CD14-positive monocyte (primary cell): ENCODE data around the gene DMXL1. TPM values are rescaled to one million over a fixed set of nuclear protein-coding genes. Genes with fewer than 3 reads are reported as not detected.
"Not testable (repeated sequence)": the region's sequence is repeated elsewhere in the genome, so short reads cannot be mapped to it uniquely, and the experiment has no call there.

Experiments used
- DNase-seq, 3 donors: peaks; one replicate each; pipeline ENCODE4 v3.0.0-alpha.2; 2011 to 2022
- H2AFZ ChIP-seq: 2 replicates; pipeline ENCODE4 v1.6.0; 2012; ENCODE audit warnings: mild to moderate bottlenecking, low read depth, low read length, inconsistent platforms; ENCODE audit not compliant: insufficient read depth, poor library complexity, severe bottlenecking
- H3K27ac ChIP-seq, 2 donors: 1 replicate in 1 of 2; 2 replicates in 1 of 2; pipeline ENCODE4 v1.5.1; 2012 to 2013; ENCODE audit warnings: low read length in 2 of 2, control low read depth in 1 of 2, inconsistent platforms in 1 of 2, low read depth in 1 of 2, mild to moderate bottlenecking in 1 of 2
- H3K27me3 ChIP-seq, 2 donors: one replicate each; pipeline versions ENCODE4 v1.6.0 to v1.6.1; 2011 to 2013; ENCODE audit warnings: low read length in 2 of 2; ENCODE audit not compliant: control insufficient read depth in 2 of 2, insufficient read depth in 2 of 2
- H3K36me3 ChIP-seq, 2 donors: replicated peaks in 1 of 2; 1 replicate in 1 of 2; 2 replicates in 1 of 2; pipeline versions ENCODE4 v1.5.1 to v1.6.1; 2012 to 2013; ENCODE audit warnings: low read length in 2 of 2, control low read depth in 1 of 2, inconsistent platforms in 1 of 2, mild to moderate bottlenecking in 1 of 2; ENCODE audit not compliant: insufficient read depth in 2 of 2, control insufficient read depth in 1 of 2
- H3K4me1 ChIP-seq, 2 donors: 1 replicate in 1 of 2; 2 replicates in 1 of 2; pipeline versions ENCODE4 v1.5.1 to v1.6.1; 2012 to 2013; ENCODE audit warnings: low read length in 2 of 2, control low read depth in 1 of 2, inconsistent platforms in 1 of 2, mild to moderate bottlenecking in 1 of 2, moderate library complexity in 1 of 2; ENCODE audit not compliant: insufficient read depth in 2 of 2, control insufficient read depth in 1 of 2
- H3K4me2 ChIP-seq: replicated peaks from 2 replicates; pipeline ENCODE3; 2012; ENCODE audit warnings: low read length, moderate library complexity, mild to moderate bottlenecking; ENCODE audit not compliant: poor library complexity, severe bottlenecking; ENCODE audit errors: extremely low read depth
- H3K4me3 ChIP-seq, 3 experiments: fragments of 200-600 bp in 1 of 3; sonication (generic) in 1 of 3; replicated peaks in 1 of 3; 1 replicate in 2 of 3; 2 replicates in 1 of 3; pipeline ENCODE4 v1.5.1; 2011 to 2013; ENCODE audit warnings: low read length in 3 of 3, mild to moderate bottlenecking in 3 of 3, control low read depth in 2 of 3, low read depth in 2 of 3, inconsistent platforms in 1 of 3, moderate library complexity in 1 of 3
- H3K79me2 ChIP-seq: 2 replicates; pipeline ENCODE4 v1.6.0; 2012; ENCODE audit warnings: mild to moderate bottlenecking, control low read depth, inconsistent platforms, low read length, moderate library complexity; ENCODE audit not compliant: insufficient read depth
- H3K9ac ChIP-seq: 2 replicates; pipeline ENCODE4 v1.6.0; 2017; ENCODE audit warnings: low read length, mild to moderate bottlenecking; ENCODE audit not compliant: insufficient read depth, poor library complexity, severe bottlenecking
- H3K9me3 ChIP-seq, 2 donors: replicated peaks in 1 of 2; 1 replicate in 1 of 2; 2 replicates in 1 of 2; pipeline versions ENCODE4 v1.5.1 to v1.6.1; 2012 to 2013; ENCODE audit warnings: low read length in 2 of 2, control low read depth in 1 of 2; ENCODE audit not compliant: control insufficient read depth in 1 of 2, insufficient read depth in 1 of 2
- H4K20me1 ChIP-seq: 2 replicates; pipeline ENCODE4 v1.6.0; 2012; ENCODE audit warnings: mild to moderate bottlenecking, low read length, control low read depth, moderate library complexity; ENCODE audit not compliant: insufficient read depth
- H3K27ac Mint-ChIP-seq, 7 donors: one replicate each; pipeline ENCODE4 v1.8.0; 2020; ENCODE audit warnings: mild to moderate bottlenecking in 7 of 7, mixed read lengths in 7 of 7, moderate library complexity in 6 of 7, inconsistent platforms in 2 of 7
- H3K27me3 Mint-ChIP-seq, 3 donors: one replicate each; pipeline ENCODE4 v1.8.0; 2021 to 2022; ENCODE audit warnings: low read depth in 3 of 3, mild to moderate bottlenecking in 3 of 3, mixed read lengths in 3 of 3, moderate library complexity in 3 of 3, inconsistent platforms in 1 of 3
- H3K36me3 Mint-ChIP-seq, 2 donors: one replicate each; pipeline ENCODE4 v1.8.0; 2020; ENCODE audit warnings: mixed read lengths in 2 of 2, inconsistent platforms in 1 of 2, mild to moderate bottlenecking in 1 of 2
- H3K4me1 Mint-ChIP-seq: one replicate; pipeline ENCODE4 v1.8.0; 2020; ENCODE audit warnings: mild to moderate bottlenecking, mixed read lengths
- H3K4me3 Mint-ChIP-seq, 2 donors: one replicate each; pipeline ENCODE4 v1.8.0; 2020; ENCODE audit warnings: mild to moderate bottlenecking in 2 of 2, mixed read lengths in 2 of 2, moderate library complexity in 1 of 2
- H3K9me3 Mint-ChIP-seq, 7 donors: one replicate each; pipeline ENCODE4 v1.8.0; 2020 to 2022; ENCODE audit warnings: mixed read lengths in 7 of 7, mild to moderate bottlenecking in 6 of 7, moderate library complexity in 6 of 7, inconsistent platforms in 2 of 7
- CTCF ChIP-seq: fragments of 200-600 bp; IDR thresholded peaks from one replicate; pipeline ENCODE4 v1.8.0; 2022; ENCODE audit warnings: antibody characterized with exemption, mild to moderate bottlenecking
- WGBS: methylation state at CpG from one replicate; pipeline ENCODE4 v1.1.5; 2013; ENCODE audit warnings: missing lambda C conversion rate; ENCODE audit not compliant: insufficient coverage; 5-methylcytosine and 5-hydroxymethylcytosine counted together
- intact Hi-C, 2 donors: fragments of 100-400 bp; cut with micrococcal nuclease; formaldehyde crosslinking; loops; one replicate each; pipeline versions ENCODE4 v1.15.0 to v1.15.1; 2023
- polyA plus RNA-seq, 3 donors: library from polyadenylated mRNA; depleted of rRNA in 1 of 3; unstranded in 2 of 3; stranded (reverse) in 1 of 3; fragments of 300-500 nt in 2 of 3; fragments of >200 nt in 1 of 3; fragmentation: Illumina TruSeq in 2 of 3; gene quantifications; 1 replicate in 2 of 3; 2 replicates in 1 of 3; pipeline ENCODE4 v1.2.3, GENCODE V29; 2012 to 2021

DMXL1 gene
- polyA plus RNA-seq, 3 donors: 15.5 to 20.5 (median 19.5) TPM

DNA sequence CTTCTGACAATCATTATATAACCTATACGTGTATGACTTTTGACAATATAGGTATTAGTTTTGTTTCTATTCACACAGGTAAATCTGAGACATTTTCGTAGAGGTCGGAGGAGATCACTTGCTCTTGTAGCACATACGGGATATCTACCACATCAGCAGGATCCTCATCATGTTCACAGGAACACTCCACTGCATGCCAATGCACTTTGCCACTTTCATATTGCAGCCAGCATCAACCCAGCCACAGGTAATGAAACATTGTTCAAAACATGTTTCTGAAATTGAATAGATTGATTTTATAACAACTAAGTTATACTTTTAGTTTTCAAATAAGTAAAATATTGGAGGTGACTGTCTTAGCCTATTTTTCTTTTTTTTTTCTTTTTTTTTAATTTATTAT, 50.0 kb downstream of the DMXL1 start:
- Histone ChIP-seq H3K27ac (no peak overlapping the region), H3K36me3 (peaks cover 55 to 70% of the 10 kb centered on the region in 2 donors), H3K27me3 (no peaks in the 10 kb centered on the region), H3K9me3 (no peaks in the 10 kb centered on the region), H3K79me2 (no peaks in the 10 kb centered on the region), H3K4me1 (no peaks in the 10 kb centered on the region), H4K20me1 (no peaks in the 10 kb centered on the region), H3K9ac (no peak overlapping the region), H3K4me3 (no peak overlapping the region), H2AFZ (no peak overlapping the region), H3K4me2 (no peak overlapping the region)
- no peaks in the 10 kb centered on the region for H3K4me1 Mint-ChIP-seq
- TF ChIP-seq CTCF: no peak
- peaks cover 61 to 82% of the 10 kb centered on the region in 2 donors for H3K36me3 Mint-ChIP-seq
- no peak overlapping the region for H3K4me3 Mint-ChIP-seq
- no peak for DNase-seq
- H3K27ac Mint-ChIP-seq: no peak overlapping the region
- intact Hi-C loops: no loop called here
- H3K27me3 Mint-ChIP-seq: peaks cover 0 to 4% (median 0%) of the 10 kb centered on the region in 3 donors
- 100% methylated on average over 2 of the region's 4 CpGs for WGBS
- peaks cover 6 to 17% (median 9%) of the 10 kb centered on the region in 7 donors for H3K9me3 Mint-ChIP-seq

DNA sequence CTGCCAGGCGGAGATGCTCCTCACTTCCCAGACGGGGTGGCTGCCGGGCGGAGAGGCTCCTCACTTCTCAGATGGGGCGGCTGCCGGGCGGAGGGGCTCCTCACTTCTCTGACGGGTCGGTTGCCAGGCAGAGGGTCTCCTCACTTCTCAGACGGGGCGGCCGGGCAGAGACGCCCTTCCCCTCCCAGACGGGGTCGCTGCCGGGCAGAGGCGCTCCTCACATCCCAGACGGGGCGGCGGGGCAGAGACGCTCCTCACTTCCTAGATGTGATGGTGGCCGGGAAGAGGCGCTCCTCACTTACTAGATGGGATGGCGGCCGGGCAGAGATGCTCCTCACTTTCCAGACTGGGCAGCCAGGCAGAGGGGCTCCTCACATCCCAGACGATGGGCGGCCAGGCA, 51.6 kb downstream of the DMXL1 start:
- H3K27me3 ChIP-seq, H3K79me2 ChIP-seq, H3K4me2 ChIP-seq, DNase-seq, H3K27me3 Mint-ChIP-seq, intact Hi-C loops, H3K27ac ChIP-seq, H3K4me1 Mint-ChIP-seq, H3K4me3 Mint-ChIP-seq, H3K9me3 ChIP-seq, H3K27ac Mint-ChIP-seq, H3K4me3 ChIP-seq, H2AFZ ChIP-seq, H3K4me1 ChIP-seq, H3K9ac ChIP-seq, H4K20me1 ChIP-seq: not testable (repeated sequence)
- peaks cover 6 to 17% (median 9%) of the 10 kb centered on the region in 7 donors for H3K9me3 Mint-ChIP-seq
- WGBS: 93% methylated on average over 21 of the region's 27 CpGs
- H3K36me3 Mint-ChIP-seq: peaks cover 45 to 68% of the 10 kb centered on the region in 2 donors
- H3K36me3 ChIP-seq: peaks cover 45 to 54% of the 10 kb centered on the region in 2 donors
